Measurements from ENCODE around the gene SLAMF8.
A peak's percentile ranks its signal among the peaks of the same experiment; 100 is the strongest.

Gene SLAMF8

DNA sequence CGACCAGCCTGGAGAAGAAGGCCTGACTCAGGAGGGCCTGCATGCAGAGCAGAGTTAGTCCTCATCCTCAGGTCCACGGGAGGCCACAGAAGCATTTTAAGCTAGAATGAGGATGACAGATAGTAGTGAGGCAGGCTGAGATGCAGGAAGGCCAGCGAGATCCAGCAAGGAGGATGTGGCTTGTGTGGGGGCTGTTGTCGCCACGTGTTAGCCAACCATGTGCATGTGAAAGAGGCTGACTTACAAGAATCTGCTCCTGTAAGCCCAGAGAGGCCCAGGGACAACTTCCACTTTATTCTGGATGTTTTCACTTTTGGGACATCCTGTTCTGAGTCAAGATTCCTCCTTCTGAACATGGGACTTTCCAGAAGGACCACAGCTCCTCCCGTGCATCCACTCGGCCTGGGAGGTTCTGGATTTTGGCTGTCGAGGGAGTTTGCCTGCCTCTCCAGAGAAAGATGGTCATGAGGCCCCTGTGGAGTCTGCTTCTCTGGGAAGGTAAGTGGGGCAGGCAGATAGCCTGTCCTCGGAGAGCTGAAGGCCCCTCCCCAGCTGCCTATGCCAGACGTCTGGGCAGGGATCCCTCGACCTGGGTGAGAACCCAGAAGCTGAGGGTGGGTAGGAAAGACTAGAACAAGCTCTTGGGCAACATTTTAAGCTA is at the start of gene SLAMF8:
SLAMF8 (plus strand) TSS at position 433 of the 661 bp plus-strand sequence; CDS start at position 459, 26 bp downstream.
- DNase-seq: no peak

- DNase-seq: no peak
Measured at GRCh38 chr1:159778266-159778665, 48.4 kb upstream of the SLAMF8 start.

DNA sequence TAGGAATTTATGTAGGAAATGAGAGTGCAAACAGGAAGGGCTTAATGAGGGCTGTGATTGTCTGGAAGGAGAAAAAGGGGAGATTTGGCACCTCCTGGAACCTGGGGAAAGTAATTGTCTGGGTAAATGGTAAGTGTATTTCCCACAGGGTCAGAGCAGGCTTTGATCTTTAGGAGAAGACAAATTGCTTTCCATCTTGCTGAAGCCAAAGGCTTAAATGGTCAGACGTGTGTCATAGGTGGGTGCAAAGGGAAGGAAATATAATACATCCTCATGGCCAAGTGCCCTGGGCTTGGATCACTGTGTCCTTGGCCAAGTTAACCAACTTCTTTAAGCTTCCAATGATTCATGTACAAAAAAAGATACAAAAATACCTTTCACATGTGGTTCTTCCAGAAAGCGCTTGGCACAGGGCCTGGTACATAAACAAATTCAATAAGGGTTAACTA is 47.2 kb upstream of the SLAMF8 start:
- no peak for DNase-seq

DNA sequence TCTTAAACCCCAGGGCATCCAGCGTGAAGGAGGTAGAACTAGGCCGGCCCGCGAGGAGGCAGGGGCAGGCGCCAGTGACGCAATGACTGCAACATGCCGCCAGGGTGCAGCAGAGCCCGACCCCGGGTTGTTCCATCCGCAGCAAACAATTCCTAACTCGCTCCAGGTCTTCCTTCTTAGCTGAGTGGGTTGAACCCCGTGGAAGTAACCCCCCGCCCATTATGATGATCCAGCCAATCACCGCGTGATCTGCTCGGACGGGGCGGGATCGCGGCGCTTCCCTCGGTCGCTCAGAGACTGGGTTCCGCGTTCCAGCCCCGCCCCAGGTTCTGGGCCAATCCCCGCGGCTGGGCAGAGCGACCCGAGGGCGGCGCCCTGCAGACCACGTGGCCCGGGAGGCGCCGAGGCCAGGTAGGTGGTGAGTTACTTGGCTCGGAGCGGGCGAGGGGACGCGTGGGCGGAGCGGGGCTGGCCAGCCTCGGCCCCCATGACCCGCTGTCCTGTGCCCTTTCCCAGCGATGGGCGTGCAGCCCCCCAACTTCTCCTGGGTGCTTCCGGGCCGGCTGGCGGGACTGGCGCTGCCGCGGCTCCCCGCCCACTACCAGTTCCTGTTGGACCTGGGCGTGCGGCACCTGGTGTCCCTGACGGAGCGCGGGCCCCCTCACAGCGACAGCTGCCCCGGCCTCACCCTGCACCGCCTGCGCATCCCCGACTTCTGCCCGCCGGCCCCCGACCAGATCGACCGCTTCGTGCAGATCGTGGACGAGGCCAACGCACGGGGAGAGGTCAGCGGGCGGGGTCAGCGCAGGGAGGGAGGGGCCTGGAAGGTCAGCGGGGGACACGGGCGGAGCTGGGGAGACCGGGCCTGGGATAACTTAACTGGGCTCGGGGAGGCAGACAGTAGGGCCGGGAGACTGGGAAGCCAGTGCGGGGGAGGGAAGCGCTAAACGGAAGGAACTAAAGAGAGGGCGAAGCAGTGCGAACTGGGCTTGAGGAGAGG is 45.8 kb upstream of the SLAMF8 start, which contains the start of gene DUSP23:
DUSP23 (plus strand) TSS at position 380 of the 1,000 bp plus-strand sequence; CDS start at position 519, 139 bp downstream.
- no peak for DNase-seq

DNA sequence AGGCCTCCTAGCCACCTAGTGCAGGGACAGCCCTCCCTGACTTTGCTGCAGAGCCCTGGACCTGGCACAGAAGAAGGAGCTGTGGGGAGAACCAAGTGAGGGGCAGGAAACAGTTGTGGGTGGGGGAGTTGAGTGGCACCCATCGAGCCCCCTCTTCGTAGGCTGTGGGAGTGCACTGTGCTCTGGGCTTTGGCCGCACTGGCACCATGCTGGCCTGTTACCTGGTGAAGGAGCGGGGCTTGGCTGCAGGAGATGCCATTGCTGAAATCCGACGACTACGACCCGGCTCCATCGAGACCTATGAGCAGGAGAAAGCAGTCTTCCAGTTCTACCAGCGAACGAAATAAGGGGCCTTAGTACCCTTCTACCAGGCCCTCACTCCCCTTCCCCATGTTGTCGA is 44.7 kb upstream of the SLAMF8 start:
- DNase-seq: no peak

- DNase-seq: no peak
Measured at GRCh38 chr1:159783724-159784123, 42.9 kb upstream of the SLAMF8 start.

DNA sequence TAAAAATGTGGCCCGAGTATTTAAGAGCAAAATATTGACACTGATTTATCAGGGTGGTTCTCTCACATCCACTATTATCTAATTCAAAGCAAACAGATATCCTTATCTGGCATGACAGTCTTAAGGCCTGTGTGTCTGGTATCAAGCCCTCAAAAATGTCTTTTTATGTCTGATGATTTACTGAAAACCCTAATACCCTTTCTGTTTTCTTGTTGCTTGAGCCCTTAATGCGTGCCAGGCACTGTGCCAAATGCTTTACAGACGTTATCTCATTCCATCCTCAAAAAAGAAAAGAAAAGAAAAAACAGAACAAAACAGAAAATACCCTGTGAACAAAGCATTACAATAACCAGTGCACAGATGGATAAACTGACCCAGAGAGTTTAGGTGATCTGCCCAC is 40.2 kb upstream of the SLAMF8 start:
- DNase-seq: no peak

GRCh38 chr1:159786966-159787365 is 39.7 kb upstream of the SLAMF8 start:
- DNase-seq: no peak

DNA sequence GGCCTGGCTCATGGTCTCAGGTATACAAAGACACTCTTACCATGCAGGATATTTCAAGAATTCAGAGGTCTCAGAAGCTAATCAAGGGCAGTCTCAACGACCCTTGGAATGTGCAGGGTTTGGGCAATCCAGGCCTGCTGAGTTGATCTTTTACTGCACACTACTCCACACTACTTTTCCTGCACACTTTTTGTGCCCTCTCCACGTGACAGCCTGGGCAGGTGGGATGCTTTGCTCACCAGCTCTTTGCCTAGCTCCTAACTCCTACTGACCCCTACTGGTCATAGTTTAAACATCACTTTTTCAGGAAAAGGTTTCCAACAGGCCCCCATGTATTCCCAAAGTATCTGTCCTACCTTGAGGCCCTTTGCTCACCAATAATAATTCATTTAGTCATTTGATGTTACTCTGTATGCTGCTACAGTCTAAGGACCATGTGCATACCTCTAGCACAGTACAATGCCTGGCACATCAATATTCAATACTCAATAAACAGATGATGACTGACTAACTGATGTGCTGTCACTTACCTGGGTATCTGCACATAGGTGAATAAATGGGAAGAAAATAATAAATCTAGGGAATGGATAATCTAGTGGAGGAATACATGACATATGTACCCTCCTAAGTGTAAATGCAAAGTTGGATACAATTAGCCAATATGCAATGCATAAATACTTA is 36.3 kb upstream of the SLAMF8 start:
- DNase-seq: no peak

DNA sequence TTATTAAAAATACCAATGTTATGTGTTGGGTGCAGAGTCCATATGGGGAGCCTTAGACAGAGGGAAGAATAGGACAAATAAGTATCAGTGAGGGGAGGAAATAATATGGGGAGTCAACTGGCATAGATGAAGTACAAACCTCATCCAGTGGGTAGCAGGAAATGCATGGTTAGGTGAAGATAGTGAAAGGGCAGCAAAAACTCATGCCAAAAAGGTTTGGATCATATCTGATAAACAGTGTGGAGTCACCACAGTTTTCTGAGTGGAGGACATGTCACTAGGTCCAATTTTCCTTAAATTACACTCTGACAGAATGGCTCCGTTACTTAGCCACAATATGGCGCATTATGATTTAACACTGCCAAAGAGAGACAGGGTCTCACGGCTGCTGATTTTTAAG is 35.6 kb upstream of the SLAMF8 start:
- DNase-seq: no peak

DNA sequence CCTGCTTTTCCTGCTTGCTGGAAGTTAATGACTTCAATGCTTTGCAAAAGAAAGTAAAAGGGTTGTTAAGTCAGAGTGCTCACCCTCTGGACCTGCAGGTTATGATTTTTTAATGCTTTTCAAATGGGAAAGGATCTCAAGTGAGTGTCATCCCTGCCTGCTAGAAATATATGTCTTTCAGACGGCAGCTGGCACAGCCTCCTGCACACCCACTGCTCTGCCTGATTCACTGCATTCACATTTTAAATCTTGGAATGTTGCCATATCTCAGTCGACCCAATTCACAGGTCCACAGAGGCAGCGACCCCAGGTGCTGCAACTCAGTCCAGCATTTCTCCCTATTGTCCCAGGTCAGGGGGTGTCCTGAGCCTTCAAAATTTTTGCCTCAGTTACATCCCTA is 35.2 kb upstream of the SLAMF8 start:
- no peak for DNase-seq

- DNase-seq: no peak
Measured at GRCh38 chr1:159795534-159795933, 31.1 kb upstream of the SLAMF8 start.

DNA sequence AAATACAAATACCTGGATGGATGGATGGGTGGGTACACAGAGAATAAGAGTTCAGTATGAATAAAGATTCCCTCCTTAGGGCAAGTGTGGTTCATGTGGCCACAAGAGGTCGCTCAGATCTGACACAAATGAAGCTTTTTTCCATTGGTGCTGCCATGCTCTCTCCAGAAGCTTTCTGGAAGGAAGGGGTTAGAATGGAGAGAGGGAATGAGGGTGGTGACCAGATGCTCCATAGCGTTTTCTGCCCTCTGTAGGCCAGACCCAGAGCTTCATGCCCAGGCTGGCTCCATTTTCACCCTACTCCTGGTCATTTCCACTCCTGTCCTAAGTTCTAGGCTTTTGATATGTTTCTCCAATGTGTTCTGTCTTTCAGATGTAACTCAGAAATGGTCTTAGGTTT is 27.8 kb upstream of the SLAMF8 start:
- DNase-seq: peak; percentile 61

GRCh38 chr1:159799446-159799985 is 27.2 kb upstream of the SLAMF8 start:
- no peak for DNase-seq

DNA sequence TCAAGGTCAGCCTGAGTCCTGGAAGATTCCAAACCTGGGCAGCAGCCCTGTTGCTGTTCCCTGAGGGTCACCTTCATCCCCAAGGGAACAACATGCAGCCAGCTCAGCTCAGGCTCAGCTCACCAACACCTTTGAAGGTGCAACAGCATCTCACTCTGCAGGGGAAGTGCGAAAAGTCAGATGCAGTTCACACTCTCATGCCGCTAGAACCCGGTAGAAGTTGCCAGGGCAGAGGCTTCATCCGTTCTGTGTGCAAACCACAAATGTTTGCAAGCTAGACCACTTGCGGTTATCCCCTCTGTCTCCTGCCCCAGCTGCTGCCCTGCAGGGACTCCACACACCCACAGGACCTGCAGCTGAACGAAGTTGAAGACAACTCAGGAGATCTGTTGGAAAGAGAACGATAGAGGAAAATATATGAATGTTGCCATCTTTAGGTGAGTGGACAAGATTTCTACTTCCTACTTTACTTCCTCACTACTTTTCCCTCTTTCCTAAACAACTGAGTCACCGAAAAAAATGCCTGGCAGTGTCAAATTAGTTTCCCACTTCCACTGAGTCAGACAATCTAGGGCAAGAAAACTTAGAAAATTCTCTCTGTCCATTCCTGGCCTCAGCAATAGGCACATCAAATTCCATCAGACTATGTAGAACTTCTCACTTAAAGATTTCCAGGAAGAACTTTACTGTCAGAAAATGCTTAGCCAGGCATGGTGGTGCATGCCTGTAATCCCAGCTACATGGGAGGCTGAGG is 26.3 kb upstream of the SLAMF8 start:
- DNase-seq: no peak

DNA sequence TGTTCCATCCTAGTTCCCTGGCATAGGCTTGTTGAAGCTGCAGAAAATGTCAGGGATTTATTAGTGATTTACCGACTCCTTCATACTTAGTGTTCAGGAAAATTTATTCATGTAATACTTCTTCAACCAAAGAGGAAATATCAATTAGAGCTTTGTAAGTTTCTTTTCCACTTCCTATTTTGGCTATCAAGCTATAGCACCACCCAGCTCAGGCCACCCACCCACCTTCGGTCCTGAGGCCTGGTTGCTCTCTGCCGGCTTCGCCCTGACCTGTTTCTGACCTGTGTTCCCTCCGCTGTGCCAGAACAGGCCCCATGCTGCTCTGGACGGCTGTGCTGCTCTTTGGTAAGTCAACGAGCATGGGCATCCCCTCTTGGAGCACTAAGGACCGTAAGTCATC is 24.6 kb upstream of the SLAMF8 start, which contains the start of gene FCRL6:
FCRL6 (plus strand) TSS at position 250 of the 400 bp plus-strand sequence; CDS start at position 315, 65 bp downstream.
- no peak for DNase-seq

DNA sequence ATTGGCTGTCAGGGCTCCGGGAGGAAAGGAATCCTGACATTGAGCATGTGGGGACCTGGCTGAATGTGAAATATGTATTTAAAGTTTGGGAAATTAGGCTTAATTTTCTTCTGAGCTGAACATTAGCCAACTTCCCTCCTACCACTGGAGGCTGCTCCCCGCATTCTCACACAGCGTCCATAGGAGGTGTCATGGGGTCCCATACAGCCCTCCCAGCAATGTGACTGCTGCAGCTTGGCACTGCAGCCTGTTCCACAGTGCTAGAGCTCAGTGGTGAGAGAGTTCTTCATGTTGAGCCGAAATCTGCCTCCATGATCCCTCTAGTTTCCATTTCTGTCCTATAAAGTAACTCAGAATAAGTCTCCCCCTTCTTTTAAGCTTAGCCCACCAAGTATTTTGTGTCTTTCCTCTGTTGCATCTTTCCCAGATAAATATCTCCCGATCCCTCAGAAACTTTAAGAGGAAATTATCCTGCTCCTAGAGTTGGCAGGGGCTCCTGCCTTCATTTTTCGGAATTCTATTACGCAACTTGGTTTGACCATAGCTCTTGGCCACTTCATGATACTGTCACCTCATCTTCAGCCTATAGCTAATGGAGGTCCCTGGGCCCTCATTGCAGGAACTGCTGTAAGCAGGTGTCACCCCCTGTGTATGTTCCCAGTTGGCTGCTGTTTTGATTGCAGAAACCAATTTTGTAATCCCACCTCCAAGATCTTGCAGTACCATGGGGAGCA is 22.6 kb upstream of the SLAMF8 start:
- DNase-seq: no peak

DNA sequence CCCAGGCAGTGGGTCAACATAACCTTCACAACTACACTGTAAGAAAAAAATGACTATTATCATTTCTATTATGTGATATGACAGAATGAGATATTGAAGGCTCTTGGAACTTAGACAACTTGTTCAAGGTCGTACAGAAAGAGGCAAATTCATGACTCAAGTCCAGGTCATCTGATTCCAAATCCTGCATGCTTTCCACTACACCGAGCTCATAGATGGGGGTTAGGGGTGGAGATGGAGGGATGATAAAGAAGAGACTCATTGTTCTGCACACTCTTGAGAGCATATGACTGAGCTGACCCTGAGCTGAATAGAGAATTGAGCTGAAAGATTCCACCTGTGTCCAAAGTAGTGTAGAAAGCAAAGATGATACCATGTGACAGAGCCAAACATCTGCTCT is 21.7 kb upstream of the SLAMF8 start:
- DNase-seq: no peak

- DNase-seq: no peak
Measured at GRCh38 chr1:159815926-159816325, 10.7 kb upstream of the SLAMF8 start.

DNA sequence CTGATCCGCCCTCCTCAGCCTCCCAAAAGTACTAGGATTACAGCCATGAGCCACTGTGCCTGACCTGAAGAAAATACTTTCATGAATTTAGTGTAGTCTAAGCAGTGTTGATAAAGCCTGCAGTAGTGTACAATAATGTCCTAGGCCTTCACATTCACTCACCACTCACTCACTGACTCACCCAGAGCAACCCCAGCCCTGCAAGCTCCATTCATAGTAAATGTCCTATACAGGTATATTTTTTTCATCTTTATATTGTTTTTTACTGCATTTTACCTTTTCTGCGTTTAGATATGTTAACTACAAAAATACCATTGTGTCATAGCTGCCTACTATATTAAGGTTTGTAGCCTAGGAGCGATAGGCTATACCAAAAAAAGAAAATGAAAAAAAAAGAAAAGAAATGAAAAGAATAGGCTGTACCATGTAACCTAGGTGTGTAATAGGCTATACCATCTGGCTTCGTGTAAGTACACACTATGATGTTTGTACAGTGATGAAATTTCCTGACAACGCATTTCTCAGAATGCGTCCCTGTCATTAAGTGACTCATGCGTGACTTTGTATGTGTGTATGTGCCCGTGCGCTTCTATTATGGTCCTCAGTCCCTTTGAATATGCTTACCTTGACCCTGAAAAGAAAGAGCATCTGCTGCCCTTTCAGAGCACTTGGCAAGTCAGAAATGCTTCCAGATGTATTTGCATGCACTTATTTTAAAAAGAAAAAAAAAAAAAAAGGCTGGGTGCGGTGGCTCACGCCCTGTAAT is 9.2 kb upstream of the SLAMF8 start:
- DNase-seq: peak; percentile 92

Measured in SHP77 treated with DMSO at 0.1 percent for 48 hours (cell line).